ENCODE data around the gene XPNPEP1.

- TF ChIP-seq POLR2A (IDR thresholded peaks at IDR 0.05) = no peak
- TF ChIP-seq EP300 (IDR thresholded peaks at IDR 0.05; ENCODE audit: low read depth) = no peak
- no peak for TF ChIP-seq POLR2AphosphoS5 (IDR thresholded peaks at IDR 0.05)
Measured at GRCh38 chr10:109904397-109904796, 18.9 kb downstream of the XPNPEP1 start.

Data from transverse colon (tissue), 3 donors.